Activated naive CD8-positive, alpha-beta T cell (primary cell): ENCODE data around the gene EXTL1.

Experiments used
- H3K27ac Mint-ChIP-seq: one replicate; pipeline ENCODE4 v1.8.0; 2021; ENCODE audit warnings: mixed read lengths
- H3K27me3 Mint-ChIP-seq: one replicate; pipeline ENCODE4 v1.8.0; 2021; ENCODE audit warnings: mixed read lengths
- H3K36me3 Mint-ChIP-seq: one replicate; pipeline ENCODE4 v1.8.0; 2021; ENCODE audit warnings: mixed read lengths
- H3K4me1 Mint-ChIP-seq: one replicate; pipeline ENCODE4 v1.8.0; 2021; ENCODE audit warnings: low read depth, mixed read lengths
- H3K4me3 Mint-ChIP-seq: one replicate; pipeline ENCODE4 v1.8.0; 2021; ENCODE audit warnings: mild to moderate bottlenecking, mixed read lengths
- H3K9me3 Mint-ChIP-seq: one replicate; pipeline ENCODE4 v1.8.0; 2021; ENCODE audit warnings: low read depth, mixed read lengths

Gene EXTL1

DNA sequence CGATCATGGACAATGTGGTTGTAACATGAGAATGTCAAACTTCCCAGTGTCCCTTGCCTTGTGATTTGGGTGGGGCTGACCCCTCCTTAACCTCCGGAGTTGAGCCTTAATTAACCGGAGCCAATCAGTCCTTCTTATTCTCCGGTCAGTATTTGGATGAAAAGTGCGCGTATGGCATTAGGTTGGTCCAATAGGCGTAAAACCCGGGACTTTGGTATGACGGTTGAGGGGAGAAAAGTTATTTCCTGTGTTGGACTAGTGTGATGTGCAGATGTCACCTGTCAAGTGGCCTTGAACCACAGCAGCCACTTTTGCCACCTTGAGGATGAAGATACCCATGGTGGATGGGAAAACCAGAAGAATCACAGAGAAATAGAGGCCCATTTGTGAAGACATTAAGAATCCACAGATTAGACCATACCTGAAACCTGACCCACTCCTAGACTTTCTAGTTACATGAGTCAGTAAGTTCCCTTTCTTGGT, 28.8 kb upstream of the EXTL1 start:
- Mint-ChIP-seq H3K9me3 (no peaks in the 10 kb centered on the region), H3K4me1 (peaks cover 69% of the 10 kb centered on the region), H3K27ac (peak overlapping the region; percentile 81), H3K27me3 (no peaks in the 10 kb centered on the region), H3K4me3 (no peak overlapping the region), H3K36me3 (peaks cover 2% of the 10 kb centered on the region)

DNA sequence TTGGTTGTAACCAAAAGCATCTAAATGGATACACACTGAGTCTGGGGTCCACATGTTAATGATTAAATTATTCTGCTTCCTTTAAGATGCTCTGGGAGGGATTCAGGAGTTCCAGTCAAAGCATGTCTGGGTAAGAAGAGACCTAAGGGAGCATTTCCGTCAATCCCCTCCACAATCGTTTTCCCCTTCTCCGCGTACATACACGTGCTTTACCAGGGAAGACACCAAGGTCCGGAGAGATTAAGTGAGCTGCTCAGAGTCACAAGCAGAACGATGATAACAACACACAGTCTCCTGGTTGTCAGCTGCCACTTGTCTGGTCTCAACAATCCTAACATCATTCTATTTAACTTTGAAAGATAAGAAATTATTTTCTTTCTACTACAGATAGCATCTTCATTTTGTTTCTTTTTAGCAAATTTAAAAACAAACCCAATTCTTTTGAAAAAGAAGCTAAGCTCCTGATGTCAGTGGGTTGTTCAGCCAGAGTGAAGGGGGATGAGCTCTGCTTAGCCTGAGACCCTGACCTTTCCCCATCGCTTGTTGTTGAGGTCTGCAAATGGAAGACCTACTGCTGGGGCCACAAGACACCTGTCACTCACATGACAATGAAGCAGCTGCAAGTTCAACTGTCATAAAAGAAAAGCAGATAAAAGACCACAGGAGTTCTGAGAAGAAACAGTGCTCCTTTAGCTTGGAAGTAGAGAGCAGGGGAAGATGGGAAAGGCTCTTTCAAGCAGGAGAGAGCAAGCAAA, 28.2 kb upstream of the EXTL1 start:
- Mint-ChIP-seq H3K36me3 (peaks cover 2% of the 10 kb centered on the region), H3K4me3 (peak overlapping the region; percentile 30), H3K4me1 (peaks cover 68% of the 10 kb centered on the region), H3K27ac (peak overlapping the region; percentile 81), H3K9me3 (no peaks in the 10 kb centered on the region), H3K27me3 (no peaks in the 10 kb centered on the region)

DNA sequence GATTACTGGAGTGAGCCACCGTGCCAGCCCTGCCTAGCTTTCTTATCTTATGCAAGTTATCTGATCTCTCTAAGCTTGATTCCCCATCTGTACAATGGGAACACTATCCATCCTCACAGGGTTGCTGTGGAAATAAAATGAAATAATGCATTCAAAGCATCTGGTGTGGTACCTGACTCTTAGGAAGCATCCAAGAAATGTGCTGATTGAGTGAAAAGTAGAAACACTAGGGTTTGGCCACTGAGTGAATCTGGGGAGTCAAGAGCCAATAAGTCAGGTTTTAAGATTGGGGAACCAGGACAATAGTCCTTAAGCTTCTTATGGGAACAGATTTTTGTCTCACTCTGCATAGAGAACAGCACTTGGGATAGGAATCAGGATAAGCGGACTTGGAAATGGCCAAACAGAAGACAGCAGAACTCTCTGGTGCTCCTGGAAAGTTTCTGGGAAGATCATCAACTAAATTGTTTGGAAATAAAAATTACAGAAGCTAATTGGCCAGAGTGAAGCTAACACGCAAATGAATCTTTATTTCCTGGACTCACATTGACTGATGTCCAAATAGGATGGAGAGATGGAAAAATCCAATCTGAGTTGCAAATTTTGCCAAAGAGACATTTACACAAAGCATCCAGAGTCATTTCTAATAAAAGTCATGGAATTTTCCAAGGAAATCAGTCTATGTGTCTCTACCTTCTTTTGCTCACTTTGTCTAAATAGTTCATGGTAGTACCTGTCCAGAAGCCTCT, 27.0 kb upstream of the EXTL1 start:
- no peak overlapping the region for H3K4me3 Mint-ChIP-seq
- no peaks in the 10 kb centered on the region for H3K27me3 Mint-ChIP-seq
- no peaks in the 10 kb centered on the region for H3K9me3 Mint-ChIP-seq
- H3K36me3 Mint-ChIP-seq: peaks cover 2% of the 10 kb centered on the region
- peaks cover 61% of the 10 kb centered on the region for H3K4me1 Mint-ChIP-seq
- H3K27ac Mint-ChIP-seq: peak overlapping the region; percentile 69

DNA sequence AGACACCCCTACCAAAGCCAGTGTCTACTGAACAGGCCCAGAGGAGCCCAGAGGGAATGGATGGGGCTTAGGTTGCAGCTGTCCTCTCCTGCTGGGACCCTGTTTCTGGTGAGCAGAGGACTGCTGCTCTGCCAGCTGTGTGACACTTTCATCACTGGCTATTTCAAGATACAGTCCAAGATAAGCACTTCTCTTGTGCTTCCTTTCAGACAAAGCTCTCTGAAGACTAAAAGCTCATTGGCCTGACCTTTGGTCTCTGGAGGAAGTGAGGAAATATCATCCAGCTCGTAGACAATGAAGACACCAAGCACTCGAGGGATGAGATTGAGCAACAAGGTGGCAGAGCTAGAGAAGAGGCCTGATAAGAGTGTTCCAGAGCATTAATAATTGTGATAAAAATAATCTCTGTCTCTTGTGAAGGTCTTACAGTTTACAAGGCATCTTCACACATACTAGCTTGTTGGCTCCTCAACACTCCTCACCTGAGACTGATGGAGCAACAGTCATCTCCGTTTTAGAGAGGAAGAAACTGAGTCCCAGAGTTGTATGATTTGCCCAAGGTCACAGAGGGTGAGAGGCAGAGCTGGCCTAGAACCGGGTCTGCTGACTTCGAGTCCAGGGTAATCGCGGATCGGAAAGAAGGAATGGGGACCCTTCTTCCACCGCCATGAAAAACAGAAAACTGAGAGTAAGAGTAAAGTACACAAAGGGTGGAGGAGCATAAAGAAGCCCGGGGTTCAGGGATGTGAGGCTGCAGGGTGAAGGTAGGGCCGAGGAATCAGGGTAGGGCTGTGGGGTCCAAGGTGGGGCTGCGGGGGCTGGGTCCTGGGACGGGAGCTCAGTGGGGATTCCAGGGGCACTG, 24.4 kb upstream of the EXTL1 start:
- Mint-ChIP-seq H3K4me3 (peak overlapping the region; percentile 98), H3K4me1 (peaks cover 39% of the 10 kb centered on the region), H3K27ac (peak overlapping the region; percentile 99), H3K27me3 (no peaks in the 10 kb centered on the region), H3K36me3 (peaks cover 2% of the 10 kb centered on the region), H3K9me3 (no peaks in the 10 kb centered on the region)

DNA sequence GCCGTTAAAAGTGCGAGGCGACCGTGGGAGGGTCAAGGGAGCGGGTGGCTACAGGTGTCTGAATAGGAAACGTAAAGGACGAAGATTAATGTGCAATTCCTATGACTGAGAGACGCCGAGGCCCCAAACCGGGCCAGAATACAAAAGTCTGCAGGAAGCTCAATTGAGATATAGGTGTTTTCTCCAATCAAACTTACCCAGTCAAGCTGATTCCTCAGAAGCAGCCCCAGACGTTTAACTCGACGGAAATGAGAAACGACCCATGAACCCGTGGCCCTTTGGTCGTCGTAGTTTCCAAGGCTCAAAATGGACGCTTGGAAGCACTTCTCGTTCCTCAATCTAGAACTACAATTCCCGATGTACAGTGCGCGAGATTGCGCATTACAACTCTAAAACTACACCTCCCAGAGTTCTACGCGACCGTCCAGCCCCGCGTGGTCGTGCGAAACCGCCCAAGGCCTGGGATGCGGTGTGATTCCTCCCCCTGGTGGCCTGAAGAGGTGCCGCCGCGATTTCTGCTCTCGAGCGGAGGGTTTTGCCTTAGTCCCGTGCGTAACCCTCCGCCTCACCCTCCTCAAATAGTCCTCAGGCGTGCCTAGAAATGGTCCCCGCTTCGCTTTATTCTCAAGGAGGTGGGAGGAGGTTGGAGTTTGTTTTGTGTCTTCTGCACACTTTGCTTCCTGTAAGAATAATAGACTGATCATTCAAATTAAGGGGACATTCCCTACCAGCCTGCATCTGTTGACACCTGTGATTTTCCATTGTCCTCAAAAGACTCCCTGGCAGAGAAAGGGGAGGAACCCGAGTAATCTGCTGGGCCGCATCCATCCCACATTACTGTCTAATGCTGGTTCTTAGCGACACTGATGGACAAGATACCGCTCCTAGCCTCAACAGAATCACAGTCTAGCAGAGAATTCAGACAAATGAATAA, 23.5 kb upstream of the EXTL1 start, which contains the start of gene PAFAH2:
TSS of gene PAFAH2 (minus strand) at position 236 of the 934 bp plus-strand sequence. CDS start 7,247 bp downstream, outside the sequence.
- Mint-ChIP-seq H3K4me3 (peak within 1 kb of the TSS; percentile 98), H3K9me3 (no peaks in the 10 kb centered on the region), H3K36me3 (peaks cover 2% of the 10 kb centered on the region), H3K27ac (peak within 1 kb of the TSS; percentile 99), H3K27me3 (no peaks in the 10 kb centered on the region), H3K4me1 (peaks cover 32% of the 10 kb centered on the region)

DNA sequence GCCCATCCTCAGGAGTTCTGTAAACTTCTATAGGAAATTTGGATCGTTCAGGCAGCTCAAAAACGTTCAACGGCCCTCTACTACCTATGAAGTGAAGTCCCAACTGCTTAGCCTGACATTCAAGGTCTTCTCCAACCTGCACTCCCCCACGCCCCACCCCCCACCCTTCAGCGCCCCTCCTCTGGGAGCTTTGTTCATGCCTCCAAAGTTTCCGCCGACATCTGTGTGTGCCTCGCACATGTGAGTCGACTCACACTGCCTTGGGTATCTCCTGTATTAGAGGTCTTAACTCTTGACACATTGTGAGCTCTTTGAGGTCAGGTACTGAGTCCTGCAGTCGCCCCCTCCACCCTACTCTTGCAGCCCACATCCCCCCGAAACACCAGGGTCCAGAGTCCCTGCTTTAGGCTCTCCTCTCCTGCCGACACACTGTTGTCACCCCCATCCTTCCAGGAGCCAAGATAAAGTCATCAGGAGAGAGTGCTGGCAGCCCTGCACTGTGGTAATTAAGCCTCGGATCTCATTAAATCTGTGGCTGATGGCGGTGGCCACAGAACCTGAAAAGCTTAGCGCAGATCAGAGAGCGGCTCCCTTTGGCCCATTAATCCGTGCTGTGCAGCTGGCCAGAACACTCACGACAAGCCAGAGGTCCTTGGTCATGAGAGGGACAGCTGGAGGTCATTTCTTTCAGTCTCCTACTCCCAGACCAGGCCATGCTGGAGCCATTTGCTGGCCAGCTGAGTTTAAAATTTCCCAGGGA, 22.4 kb upstream of the EXTL1 start:
- H3K4me1 Mint-ChIP-seq: peaks cover 25% of the 10 kb centered on the region
- no peaks in the 10 kb centered on the region for H3K36me3 Mint-ChIP-seq
- H3K4me3 Mint-ChIP-seq: no peak overlapping the region
- no peaks in the 10 kb centered on the region for H3K27me3 Mint-ChIP-seq
- H3K27ac Mint-ChIP-seq: peak overlapping the region; percentile 99
- H3K9me3 Mint-ChIP-seq: no peaks in the 10 kb centered on the region

DNA sequence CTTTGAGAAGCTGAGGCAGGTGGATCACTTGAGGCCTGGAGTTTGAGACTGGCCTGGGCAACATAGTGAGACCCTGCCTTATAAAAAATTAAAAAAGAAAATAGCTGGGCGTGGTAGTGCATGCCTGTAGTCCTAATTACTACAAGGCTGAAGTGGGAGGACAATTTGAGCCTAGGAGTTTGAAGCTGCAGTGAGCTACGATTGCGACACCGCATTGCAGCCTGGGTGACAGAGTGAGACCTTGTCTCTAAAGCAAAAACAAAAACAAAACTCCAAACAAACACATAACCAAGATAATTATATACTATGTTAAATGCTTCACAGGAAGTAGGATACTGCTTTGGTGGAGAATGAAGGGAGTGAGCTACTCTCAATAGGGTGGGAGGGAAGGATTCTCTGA, 18.3 kb upstream of the EXTL1 start:
- Mint-ChIP-seq H3K9me3 (no peaks in the 10 kb centered on the region), H3K27ac (no peak overlapping the region), H3K4me1 (peaks cover 5% of the 10 kb centered on the region), H3K4me3 (no peak overlapping the region), H3K36me3 (no peaks in the 10 kb centered on the region), H3K27me3 (no peaks in the 10 kb centered on the region)

DNA sequence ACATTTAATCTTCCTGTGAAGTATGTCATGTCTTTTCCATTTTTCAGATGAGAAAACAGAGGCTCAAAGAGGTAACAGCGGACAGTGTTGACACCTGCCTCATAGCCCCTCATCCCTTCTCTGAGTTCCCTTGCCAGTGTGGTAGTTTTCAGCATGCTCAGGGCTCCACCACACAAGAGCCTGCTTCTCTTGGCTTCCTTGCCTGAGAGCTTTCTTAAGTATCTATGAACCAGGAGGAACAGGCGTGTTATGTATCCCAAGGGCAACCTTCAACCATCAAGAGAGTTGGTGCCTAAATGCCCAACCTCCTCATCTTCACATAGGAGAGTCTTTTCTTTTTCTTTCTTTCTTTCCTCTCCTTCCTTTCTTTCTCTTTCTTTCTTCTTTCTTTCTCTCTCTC, 17.8 kb upstream of the EXTL1 start:
- Mint-ChIP-seq H3K9me3 (no peaks in the 10 kb centered on the region), H3K4me3 (no peak overlapping the region), H3K36me3 (no peaks in the 10 kb centered on the region), H3K4me1 (no peaks in the 10 kb centered on the region), H3K27me3 (no peaks in the 10 kb centered on the region), H3K27ac (no peak overlapping the region)

DNA sequence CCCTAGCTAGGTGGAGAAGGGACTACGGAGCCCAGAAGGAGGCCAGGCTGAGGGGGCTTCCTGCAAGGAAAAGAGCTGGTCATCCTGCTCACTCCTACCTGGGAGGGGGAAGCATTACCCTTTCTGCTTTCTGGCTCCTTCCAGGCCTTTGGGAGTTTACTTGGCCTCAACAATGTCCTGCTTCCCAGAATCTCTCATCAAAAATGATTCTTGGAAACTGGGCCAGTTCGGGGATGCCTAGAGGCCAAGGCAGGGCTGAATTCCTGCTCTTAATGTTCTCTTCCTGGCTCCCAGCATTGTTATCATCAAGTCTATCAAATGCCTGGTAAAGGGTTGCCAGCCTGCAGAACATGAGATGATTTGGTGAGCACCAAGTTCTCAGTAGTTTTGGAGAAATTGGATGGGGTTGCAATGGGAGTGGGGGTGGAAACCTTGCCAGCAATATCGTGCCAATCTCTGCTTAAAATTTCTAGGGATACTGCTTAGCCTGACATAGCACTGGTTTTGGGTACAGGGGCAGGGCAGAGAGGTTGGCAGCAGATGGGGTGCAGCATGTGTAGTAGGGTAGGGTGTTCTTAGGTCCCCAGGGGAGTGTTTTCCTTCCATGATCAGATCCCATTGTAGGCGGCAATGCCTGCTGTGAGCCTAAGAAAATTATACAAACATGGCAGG, 16.0 kb upstream of the EXTL1 start:
- Mint-ChIP-seq H3K9me3 (no peaks in the 10 kb centered on the region), H3K4me1 (no peaks in the 10 kb centered on the region), H3K4me3 (no peak overlapping the region), H3K27me3 (no peaks in the 10 kb centered on the region), H3K27ac (no peak overlapping the region), H3K36me3 (no peaks in the 10 kb centered on the region)

DNA sequence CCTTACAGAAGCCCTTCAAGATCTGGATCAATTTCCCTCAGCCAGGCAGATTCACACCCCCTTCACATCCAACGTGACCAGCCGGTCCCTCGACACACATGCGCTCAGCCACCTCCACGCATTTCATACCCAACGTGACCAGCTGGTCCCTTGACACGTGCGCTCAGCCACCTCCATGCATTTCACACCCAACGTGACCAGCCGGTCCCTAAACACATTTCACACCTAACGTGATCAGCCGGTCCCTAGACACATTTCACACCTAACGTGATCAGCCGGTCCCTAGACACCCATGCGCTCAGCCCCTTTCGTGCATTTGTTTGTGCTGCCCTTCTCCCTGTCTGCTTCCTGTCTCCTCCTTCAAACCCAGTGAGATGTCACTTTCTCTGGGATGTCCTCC, 14.9 kb upstream of the EXTL1 start:
- Mint-ChIP-seq H3K36me3 (no peaks in the 10 kb centered on the region), H3K4me1 (no peaks in the 10 kb centered on the region), H3K9me3 (no peaks in the 10 kb centered on the region), H3K27ac (no peak overlapping the region), H3K27me3 (no peaks in the 10 kb centered on the region), H3K4me3 (no peak overlapping the region)

DNA sequence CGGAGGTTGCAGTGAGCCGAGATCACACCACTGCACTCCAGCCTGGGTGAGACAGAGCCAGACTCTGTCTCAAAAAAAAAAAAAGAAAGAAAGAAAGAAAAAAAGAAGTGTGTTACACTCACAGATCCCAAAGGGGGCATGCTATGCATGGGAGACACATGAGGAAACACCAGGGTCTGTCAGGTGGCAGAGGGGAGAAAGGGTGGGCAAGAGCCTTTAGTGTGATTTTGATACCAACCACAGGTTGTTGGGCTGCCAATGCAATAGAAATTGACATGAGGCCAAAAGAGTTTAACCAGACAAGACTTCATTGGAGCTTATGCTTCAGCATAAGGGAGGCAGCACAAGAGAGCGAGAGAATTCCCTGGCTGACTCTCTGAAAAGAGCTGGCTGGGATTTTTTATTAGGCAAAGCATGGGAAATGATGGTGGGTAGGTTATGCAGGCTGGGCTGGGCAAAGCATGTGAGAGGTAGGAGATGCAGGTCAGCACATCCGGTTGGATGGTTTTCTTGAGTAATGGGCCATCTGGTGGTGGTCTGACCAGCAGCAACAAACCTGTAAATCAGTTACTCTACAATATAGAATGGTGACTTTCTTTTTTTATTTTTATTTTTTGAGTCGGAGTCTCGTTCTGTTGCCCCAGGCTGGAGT, 11.7 kb upstream of the EXTL1 start:
- Mint-ChIP-seq H3K27me3 (no peaks in the 10 kb centered on the region), H3K4me3 (no peak overlapping the region), H3K4me1 (no peaks in the 10 kb centered on the region), H3K27ac (no peak overlapping the region), H3K9me3 (no peaks in the 10 kb centered on the region), H3K36me3 (no peaks in the 10 kb centered on the region)

DNA sequence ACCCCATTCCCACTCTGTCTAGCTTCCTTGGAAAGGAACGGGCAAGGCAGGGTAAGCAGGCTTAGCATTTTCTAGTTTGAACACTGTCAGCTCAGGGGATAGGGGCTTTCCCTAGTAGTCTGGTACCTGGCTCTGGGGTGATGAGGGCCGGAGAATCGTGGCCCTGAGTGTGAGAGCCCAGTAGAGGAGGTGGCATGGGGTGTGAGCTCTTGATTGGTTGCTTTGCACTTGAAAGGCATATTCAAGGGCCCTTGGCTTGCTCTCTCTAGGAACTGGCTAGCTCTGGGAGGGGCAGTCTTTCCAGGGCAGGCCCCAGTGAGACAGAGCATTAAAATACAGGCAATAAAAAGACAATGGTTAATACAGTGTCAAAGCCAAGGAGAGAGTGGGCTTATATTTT, 10.8 kb upstream of the EXTL1 start:
- Mint-ChIP-seq H3K9me3 (no peaks in the 10 kb centered on the region), H3K36me3 (no peaks in the 10 kb centered on the region), H3K27me3 (no peaks in the 10 kb centered on the region), H3K4me1 (no peaks in the 10 kb centered on the region), H3K27ac (no peak overlapping the region), H3K4me3 (no peak overlapping the region)

DNA sequence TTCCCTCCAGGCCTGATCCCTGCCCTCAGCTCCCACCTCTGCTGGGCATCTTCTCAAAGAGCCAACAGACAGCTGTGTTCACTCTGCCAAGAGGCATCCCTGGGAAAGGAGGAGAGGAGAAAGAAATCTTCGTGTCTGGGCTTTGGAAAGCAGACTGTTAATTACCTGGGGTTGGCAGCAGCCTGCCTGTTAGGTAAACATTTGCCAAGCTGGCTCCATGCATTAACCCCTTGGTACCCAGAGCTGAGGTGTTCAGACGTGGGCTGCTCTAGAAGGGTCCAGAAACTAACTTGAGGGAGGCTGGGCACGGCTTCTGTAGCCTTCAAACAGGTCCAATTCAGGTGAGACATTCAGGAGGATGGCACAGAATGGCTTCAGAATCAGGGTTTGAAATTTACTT, 8.7 kb upstream of the EXTL1 start:
- Mint-ChIP-seq H3K36me3 (no peaks in the 10 kb centered on the region), H3K27ac (no peak overlapping the region), H3K9me3 (no peaks in the 10 kb centered on the region), H3K4me1 (peaks cover 12% of the 10 kb centered on the region), H3K4me3 (no peak overlapping the region), H3K27me3 (no peaks in the 10 kb centered on the region)
